Skeletal muscle tissue (tissue), 4 donors: ENCODE data around the gene PPP2R3C. TPM values are rescaled to one million over a fixed set of nuclear protein-coding genes. Genes with fewer than 3 reads are reported as not detected.
"Not testable (repeated sequence)": the region's sequence is repeated elsewhere in the genome, so short reads cannot be mapped to it uniquely, and the experiment has no call there.

Experiments used
- H3K27ac ChIP-seq: one replicate; pipeline ENCODE4 v1.7.0; 2013; ENCODE audit warnings: mild to moderate bottlenecking, low read depth, low read length, inconsistent platforms
- H3K27me3 ChIP-seq, 3 donors: one replicate each; pipeline ENCODE4 v1.7.0; 2013; ENCODE audit warnings: low read length in 3 of 3; ENCODE audit not compliant: control insufficient read depth in 3 of 3, insufficient read depth in 3 of 3
- H3K36me3 ChIP-seq, 3 donors: one replicate each; pipeline ENCODE4 v1.7.0; 2013; ENCODE audit warnings: low read length in 3 of 3; ENCODE audit not compliant: control insufficient read depth in 3 of 3, insufficient read depth in 3 of 3
- H3K4me1 ChIP-seq, 3 donors: one replicate each; pipeline ENCODE4 v1.7.0; 2013; ENCODE audit warnings: low read length in 3 of 3, mild to moderate bottlenecking in 3 of 3; ENCODE audit not compliant: control insufficient read depth in 3 of 3, insufficient read depth in 3 of 3
- H3K4me3 ChIP-seq, 3 donors: one replicate each; pipeline ENCODE4 v1.7.0; 2013; ENCODE audit warnings: low read length in 3 of 3
- H3K9ac ChIP-seq, 3 donors: one replicate each; pipeline ENCODE4 v1.7.0; 2013; ENCODE audit warnings: low read length in 3 of 3, mild to moderate bottlenecking in 3 of 3, moderate library complexity in 2 of 3, low read depth in 1 of 3
- H3K9me3 ChIP-seq, 3 donors: one replicate each; pipeline ENCODE4 v1.7.0; 2013; ENCODE audit warnings: low read length in 3 of 3; ENCODE audit not compliant: control insufficient read depth in 3 of 3
- total RNA-seq: library from RNA; depleted of rRNA; stranded (reverse); fragments of >200 nt; gene quantifications from one replicate; pipeline ENCODE4 v1.2.3, GENCODE V29; 2014
- donor health status: Osteomylitis.

Gene PPP2R3C
- total RNA-seq, 1 donor from 2014 or later = 52.7 TPM

DNA sequence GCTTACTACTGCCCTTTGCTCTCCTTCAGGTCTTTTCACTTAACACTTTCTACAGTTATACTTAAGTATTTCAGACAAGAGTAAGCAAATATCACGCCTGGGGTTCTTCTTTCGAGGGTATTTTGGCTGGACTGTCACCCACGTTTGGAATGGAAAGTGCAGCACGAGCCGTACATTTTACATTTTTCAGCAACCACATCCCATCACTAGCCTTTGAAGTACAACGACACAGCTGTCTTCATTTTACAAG, 76.1 kb downstream of the PPP2R3C start:
- H3K36me3 ChIP-seq = no peaks in the 10 kb centered on the region
- peak overlapping the region; percentile 93 to 95 (median 94) for H3K4me3 ChIP-seq
- H3K9ac ChIP-seq = peak overlapping the region; percentile 88 to 94 (median 91)
- no peaks in the 10 kb centered on the region for H3K9me3 ChIP-seq
- peaks cover 12 to 17% (median 14%) of the 10 kb centered on the region in 3 donors for H3K4me1 ChIP-seq
- H3K27ac ChIP-seq = peak overlapping the region; percentile 98
- no peaks in the 10 kb centered on the region for H3K27me3 ChIP-seq

- H3K4me1 ChIP-seq = peaks cover 8 to 17% (median 11%) of the 10 kb centered on the region in 3 donors
- H3K4me3 ChIP-seq = peak overlapping the region; percentile 93 to 95 (median 94)
- peak overlapping the region; percentile 88 to 94 (median 91) for H3K9ac ChIP-seq
- no peaks in the 10 kb centered on the region for H3K36me3 ChIP-seq
- H3K9me3 ChIP-seq = no peaks in the 10 kb centered on the region
- H3K27ac ChIP-seq = peak overlapping the region; percentile 98
- H3K27me3 ChIP-seq = no peaks in the 10 kb centered on the region
Measured at GRCh38 chr14:35044939-35045797, 76.6 kb downstream of the PPP2R3C start.

DNA sequence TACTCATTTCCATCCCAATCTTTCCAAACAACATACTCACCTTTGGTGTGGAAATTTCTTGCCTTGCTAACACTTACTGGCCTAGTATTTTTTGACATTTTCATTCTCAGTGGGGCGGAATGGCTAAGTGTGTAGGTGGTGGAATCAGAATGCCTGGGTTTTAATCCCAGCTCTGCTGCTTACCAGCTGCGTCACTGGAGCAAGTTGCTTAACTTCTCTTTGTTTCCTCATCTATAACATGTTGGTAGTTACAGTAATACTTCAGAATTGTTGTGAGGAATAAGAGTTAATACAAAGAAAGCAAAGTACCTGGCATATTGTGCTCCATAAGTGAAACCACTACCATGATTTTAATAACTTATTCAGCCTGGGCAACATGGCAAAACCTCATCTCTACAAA, 78.7 kb downstream of the PPP2R3C start:
- no peak overlapping the region for H3K27ac ChIP-seq
- H3K9me3 ChIP-seq = no peaks in the 10 kb centered on the region
- H3K4me1 ChIP-seq = peaks cover 5 to 17% (median 11%) of the 10 kb centered on the region in 3 donors
- no peak overlapping the region for H3K9ac ChIP-seq
- H3K4me3 ChIP-seq = no peak overlapping the region
- no peaks in the 10 kb centered on the region for H3K27me3 ChIP-seq
- no peaks in the 10 kb centered on the region for H3K36me3 ChIP-seq

GRCh38 chr14:35042632-35043031, 79.2 kb downstream of the PPP2R3C start:
- H3K36me3 ChIP-seq = no peaks in the 10 kb centered on the region
- no peak overlapping the region for H3K27ac ChIP-seq
- H3K27me3 ChIP-seq = no peaks in the 10 kb centered on the region
- no peaks in the 10 kb centered on the region for H3K9me3 ChIP-seq
- H3K4me1 ChIP-seq = peaks cover 5 to 17% (median 9%) of the 10 kb centered on the region in 3 donors
- H3K9ac ChIP-seq = no peak overlapping the region
- no peak overlapping the region for H3K4me3 ChIP-seq

- not testable (repeated sequence) for H3K4me1 ChIP-seq, H3K9me3 ChIP-seq, H3K9ac ChIP-seq, H3K27me3 ChIP-seq, H3K27ac ChIP-seq, H3K4me3 ChIP-seq, H3K36me3 ChIP-seq
Measured at GRCh38 chr14:35038312-35038711, 83.5 kb downstream of the PPP2R3C start.

Other genes with a start within 250 kb of the PPP2R3C start
- 19.3 TPM for gene BAZ1A, start 246.6 kb downstream of the PPP2R3C start, total RNA-seq
- 44.9 TPM for gene SRP54, start 139.0 kb downstream of the PPP2R3C start, total RNA-seq
- gene FAM177A1, start 75.7 kb downstream of the PPP2R3C start, total RNA-seq = 13.6 TPM
- gene PRORP, start 562 bp upstream of the PPP2R3C start, total RNA-seq = 17.2 TPM
- 230 TPM for gene PSMA6, start 170.4 kb upstream of the PPP2R3C start, total RNA-seq